GM19463 (cell line): ENCODE measurements around the gene ADGRE1.
"Not testable (repeated sequence)": the region's sequence is repeated elsewhere in the genome, so short reads cannot be mapped to it uniquely, and the experiment has no call there.

Experiments used
- ATAC-seq: cut with Tn5 transposase; IDR thresholded peaks from one replicate; pipeline ENCODE4 v1.9.1; 2021; ENCODE audit warnings: mild to moderate bottlenecking, moderate library complexity; ENCODE audit not compliant: unreplicated experiment

The ADGRE1 gene

DNA sequence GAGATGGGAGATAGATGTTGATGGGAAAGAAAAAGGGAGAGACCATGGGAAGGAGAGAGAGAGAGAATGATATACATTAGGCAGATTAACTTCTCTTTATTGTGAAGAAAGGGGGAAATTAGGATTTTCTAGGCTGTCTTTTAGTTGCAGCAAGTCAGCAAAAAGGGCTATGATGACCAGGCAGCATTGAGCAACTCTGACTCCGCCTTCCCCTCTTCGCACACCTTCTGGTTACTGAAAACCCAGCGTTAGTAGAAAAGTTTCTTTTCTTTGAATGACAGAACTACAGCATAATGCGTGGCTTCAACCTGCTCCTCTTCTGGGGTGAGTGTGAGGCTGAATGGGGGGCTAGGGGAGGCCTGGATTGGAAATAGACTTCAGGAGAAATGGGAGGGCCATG lies at the start of gene ADGRE1:
ADGRE1 (plus strand) TSS at position 264 of the 400 bp plus-strand sequence; CDS start at position 294, 30 bp downstream.
- no peak for ATAC-seq

- ATAC-seq: no peak
Measured at GRCh38 chr19:6838062-6838655, 49.2 kb upstream of the ADGRE1 start.

- no peak for ATAC-seq
Measured at GRCh38 chr19:6842871-6843607, 44.3 kb upstream of the ADGRE1 start.

DNA sequence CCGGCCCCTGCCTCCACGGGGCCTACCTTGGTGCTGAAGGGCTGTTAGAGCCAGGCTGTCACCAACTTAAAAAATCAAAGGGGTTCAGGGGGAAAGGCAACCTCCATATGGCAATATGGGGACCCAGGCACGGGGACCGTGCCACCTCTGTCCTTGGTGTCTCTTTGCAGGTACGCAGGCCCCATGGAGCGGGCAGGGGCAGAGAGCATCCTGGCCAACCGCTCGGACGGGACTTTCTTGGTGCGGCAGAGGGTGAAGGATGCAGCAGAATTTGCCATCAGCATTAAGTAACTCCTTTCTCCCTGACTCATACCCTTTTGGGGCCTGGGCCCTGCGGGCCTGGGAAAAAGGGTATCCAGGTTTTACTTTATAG lies 39.6 kb upstream of the ADGRE1 start:
- ATAC-seq: no peak

DNA sequence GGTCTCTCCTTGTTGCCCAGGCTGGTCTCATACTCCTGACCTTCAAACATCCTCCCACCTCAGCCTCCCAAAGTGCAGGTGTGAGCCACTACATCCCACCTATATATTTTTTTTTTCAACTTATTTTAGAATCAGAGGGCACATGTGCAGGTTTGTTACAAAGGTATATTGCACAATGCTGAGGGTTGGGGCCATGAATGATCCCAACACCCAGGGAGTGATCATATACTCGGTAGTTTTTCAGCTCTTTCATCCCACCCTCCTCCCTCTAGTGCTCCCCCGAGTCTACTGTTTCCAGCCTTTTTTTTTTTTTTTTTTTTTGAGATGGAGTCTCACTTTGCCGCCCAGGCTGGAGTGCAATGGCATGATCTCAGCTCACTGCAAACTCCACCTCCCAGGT lies 38.4 kb upstream of the ADGRE1 start:
- ATAC-seq: no peak

GRCh38 chr19:6849876-6850275 lies 37.5 kb upstream of the ADGRE1 start:
- no peak for ATAC-seq

DNA sequence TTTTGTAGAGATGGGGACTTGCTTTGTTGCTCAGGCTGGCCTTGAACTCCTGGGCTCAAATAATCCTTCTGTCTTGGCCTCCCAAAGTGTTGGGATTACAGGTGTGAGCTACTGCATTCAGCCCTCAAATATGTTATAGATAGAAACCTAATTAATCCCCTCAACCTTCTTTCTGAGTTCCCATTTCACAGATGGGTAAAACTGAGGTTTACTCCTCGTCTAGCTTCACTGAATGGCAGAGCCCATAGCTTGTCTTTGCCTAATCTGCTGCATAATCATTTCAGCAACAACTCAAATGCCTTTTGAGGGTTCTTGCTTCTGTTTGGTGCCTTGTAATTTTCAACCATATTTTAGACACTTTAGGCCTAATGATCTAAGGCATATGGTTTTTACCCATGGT lies 36.0 kb upstream of the ADGRE1 start:
- ATAC-seq: no peak

DNA sequence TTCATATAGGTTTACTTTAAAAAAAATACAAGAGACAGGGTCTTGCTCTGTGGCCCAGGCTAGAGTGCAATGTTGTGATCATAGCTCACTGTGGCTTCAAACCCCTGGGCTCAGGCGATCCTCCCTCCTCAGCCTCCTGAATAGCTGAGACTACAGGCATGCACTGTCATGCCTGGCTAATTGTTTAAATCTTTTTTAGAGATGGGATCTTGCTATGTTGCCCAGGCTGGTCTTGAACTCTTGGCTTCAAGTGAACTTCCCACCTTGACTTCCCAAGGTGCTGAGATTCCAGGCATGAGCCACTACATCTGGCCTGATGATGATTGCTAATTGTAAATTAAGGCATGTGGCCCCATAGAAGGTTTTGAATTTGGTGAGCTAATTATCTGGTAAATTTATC lies 35.4 kb upstream of the ADGRE1 start:
- ATAC-seq: no peak

DNA sequence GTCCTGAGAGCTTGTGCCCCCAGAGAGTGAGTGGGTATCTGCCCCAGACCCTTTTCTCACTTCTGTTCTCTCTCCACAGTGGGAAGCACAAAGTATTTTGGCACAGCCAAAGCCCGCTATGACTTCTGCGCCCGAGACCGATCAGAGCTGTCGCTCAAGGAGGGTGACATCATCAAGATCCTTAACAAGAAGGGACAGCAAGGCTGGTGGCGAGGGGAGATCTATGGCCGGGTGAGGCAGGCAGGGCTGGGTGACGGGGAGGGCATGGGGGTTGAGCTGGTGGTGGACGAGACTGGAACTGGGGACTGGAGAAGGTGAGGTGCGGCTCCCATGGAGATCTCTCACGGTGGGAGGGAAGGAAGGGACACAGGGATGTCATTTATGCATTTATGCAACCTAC lies 33.5 kb upstream of the ADGRE1 start:
- no peak for ATAC-seq

GRCh38 chr19:6854758-6855157 lies 32.6 kb upstream of the ADGRE1 start:
- no peak for ATAC-seq

DNA sequence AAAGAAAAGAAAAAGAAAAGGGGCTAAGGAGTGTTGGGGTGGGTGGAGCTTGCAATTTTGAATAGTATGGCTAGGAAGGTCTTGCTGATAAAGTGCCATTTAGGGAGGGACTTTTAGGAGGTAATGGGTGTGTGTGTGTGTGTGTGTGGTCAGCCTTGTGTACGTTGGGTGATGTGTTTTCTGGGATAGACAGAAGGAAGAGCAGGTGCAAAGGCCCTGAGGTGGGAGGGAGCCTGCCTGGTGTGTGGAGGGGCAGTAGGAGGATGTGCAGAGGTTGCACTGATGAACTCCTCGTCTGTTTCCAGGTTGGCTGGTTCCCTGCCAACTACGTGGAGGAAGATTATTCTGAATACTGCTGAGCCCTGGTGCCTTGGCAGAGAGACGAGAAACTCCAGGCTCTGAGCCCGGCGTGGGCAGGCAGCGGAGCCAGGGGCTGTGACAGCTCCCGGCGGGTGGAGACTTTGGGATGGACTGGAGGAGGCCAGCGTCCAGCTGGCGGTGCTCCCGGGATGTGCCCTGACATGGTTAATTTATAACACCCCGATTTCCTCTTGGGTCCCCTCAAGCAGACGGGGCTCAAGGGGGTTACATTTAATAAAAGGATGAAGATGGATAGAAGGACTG lies 30.5 kb upstream of the ADGRE1 start:
- ATAC-seq: no peak

GRCh38 chr19:6861683-6862286 lies 25.6 kb upstream of the ADGRE1 start:
- ATAC-seq: no peak

GRCh38 chr19:6862673-6863078 lies 24.7 kb upstream of the ADGRE1 start:
- ATAC-seq: no peak

DNA sequence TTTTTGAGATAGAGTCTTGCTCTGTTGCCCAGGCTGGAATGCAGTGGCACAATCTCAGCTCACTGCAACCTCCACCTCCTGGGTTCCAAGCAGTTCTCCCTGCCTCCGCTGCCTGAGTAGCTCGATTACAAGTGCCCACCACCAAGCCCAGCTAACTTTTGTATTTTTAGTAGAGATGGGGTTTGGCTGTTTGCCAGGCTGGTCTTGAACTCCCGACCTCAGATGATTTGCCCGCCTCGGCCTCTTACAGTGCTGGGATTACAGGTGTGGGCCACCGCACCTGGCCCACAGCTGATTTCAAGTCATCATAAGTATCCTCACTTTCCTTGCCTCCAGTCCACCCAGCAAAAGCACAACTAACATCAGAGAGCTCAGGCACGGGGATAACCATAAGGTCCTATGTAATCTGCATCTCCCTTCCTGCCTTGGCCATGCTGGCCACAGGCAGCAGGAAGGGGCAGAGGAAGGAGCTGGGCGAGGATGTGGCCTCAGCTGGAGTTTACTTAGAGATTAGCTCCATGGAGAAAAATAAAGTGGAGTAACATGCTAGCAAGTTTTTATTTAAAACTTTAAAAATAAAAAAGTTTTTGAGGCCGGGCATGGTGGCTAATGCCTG lies 22.9 kb upstream of the ADGRE1 start:
- ATAC-seq: no peak

- ATAC-seq: no peak
Measured at GRCh38 chr19:6865849-6866248, 21.5 kb upstream of the ADGRE1 start.

GRCh38 chr19:6866741-6867151 lies 20.6 kb upstream of the ADGRE1 start:
- no peak for ATAC-seq

GRCh38 chr19:6868351-6868750 lies 19.0 kb upstream of the ADGRE1 start:
- ATAC-seq: no peak

DNA sequence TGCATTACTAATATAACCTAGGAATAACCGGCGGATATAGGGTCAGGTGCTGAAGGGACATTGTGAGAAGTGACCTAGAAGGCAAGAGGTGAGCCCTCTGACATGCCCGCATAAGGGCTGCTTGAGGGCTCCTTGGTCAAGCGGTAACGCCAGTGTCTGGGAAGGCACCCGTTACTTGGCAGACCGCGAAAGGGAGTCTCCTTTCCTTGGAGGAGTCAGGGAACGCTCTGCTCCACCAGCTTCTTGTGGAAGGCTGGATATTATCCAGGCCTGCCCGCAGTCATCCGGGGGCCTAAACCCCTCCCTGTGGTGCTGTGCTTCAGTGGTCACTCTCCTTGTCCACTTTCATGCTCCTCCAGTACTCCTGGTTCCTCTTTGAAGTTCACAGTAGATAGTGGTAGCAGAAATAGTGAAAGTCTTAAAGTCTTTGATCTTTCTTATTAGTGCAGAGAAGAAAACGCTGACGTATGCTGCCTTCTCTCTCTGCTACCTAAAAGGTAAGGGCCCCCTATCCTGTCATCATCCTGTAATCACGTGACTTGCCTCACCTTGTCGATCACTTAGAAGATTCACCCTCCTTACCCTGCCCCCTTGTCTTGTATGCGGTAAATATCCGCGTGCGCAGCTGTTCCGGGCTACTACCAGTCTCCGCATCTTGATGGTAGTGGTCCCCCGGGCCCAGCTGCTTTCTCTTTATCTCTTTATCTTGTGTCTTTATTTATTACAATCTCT lies 18.1 kb upstream of the ADGRE1 start:
- ATAC-seq: not testable (repeated sequence)

- ATAC-seq: no peak
Measured at GRCh38 chr19:6873708-6874431, 13.5 kb upstream of the ADGRE1 start.

GRCh38 chr19:6875218-6875617 lies 12.2 kb upstream of the ADGRE1 start:
- ATAC-seq: no peak
